Loucy (cell line): ENCODE measurements around the gene CPNE2.

Experiments
- H2AFZ ChIP-seq: fragments of 200-600 bp; sonication (generic); 2 replicates; pipeline ENCODE4 v1.6.0; 2016; ENCODE audit warnings: antibody characterized with exemption, mild to moderate bottlenecking, low read length, moderate library complexity
- H3F3A ChIP-seq: fragments of 200-600 bp; 2 replicates; pipeline ENCODE4 v1.6.0; 2016; ENCODE audit warnings: antibody characterized with exemption, low read depth, mild to moderate bottlenecking
- H3K27me3 ChIP-seq: fragments of 200-600 bp; sonication (generic); 2 replicates; pipeline ENCODE4 v1.6.1; 2014; ENCODE audit warnings: low read length, mild to moderate bottlenecking; ENCODE audit not compliant: insufficient read depth, poor library complexity, severe bottlenecking
- H3K36me3 ChIP-seq: fragments of 200-600 bp; sonication (generic); 2 replicates; pipeline ENCODE4 v1.6.1; 2016; ENCODE audit warnings: low read length; ENCODE audit not compliant: insufficient read depth
- H3K4me1 ChIP-seq: fragments of 200-600 bp; sonication (generic); 2 replicates; pipeline ENCODE4 v1.5.1; 2014; ENCODE audit warnings: low read length, mild to moderate bottlenecking; ENCODE audit not compliant: insufficient read depth, poor library complexity, severe bottlenecking
- H3K4me2 ChIP-seq: fragments of 200-600 bp; sonication (generic); 2 replicates; pipeline ENCODE4 v1.6.0; 2014; ENCODE audit warnings: antibody characterized with exemption, low read length, low read depth, mild to moderate bottlenecking; ENCODE audit not compliant: poor library complexity, severe bottlenecking
- H3K4me3 ChIP-seq: fragments of 200-600 bp; sonication (generic); 2 replicates; pipeline ENCODE4 v1.5.1; 2014; ENCODE audit warnings: low read length, mild to moderate bottlenecking, mixed read lengths; ENCODE audit not compliant: poor library complexity, severe bottlenecking
- H3K79me2 ChIP-seq: fragments of 200-600 bp; sonication (generic); 2 replicates; pipeline ENCODE4 v1.6.1; 2014; ENCODE audit warnings: low read length; ENCODE audit not compliant: insufficient read depth
- H3K9ac ChIP-seq: fragments of 200-600 bp; sonication (generic); 2 replicates; pipeline ENCODE4 v1.6.0; 2014; ENCODE audit warnings: mild to moderate bottlenecking, low read depth, low read length, moderate library complexity; ENCODE audit not compliant: poor library complexity, severe bottlenecking
- H3K9me2 ChIP-seq: fragments of 200-600 bp; sonication (generic); replicated peaks from 2 replicates; pipeline ENCODE4 v1.6.1; 2016; ENCODE audit warnings: low read depth, low read length, mixed read lengths
- H3K9me3 ChIP-seq: fragments of 200-600 bp; sonication (generic); 2 replicates; pipeline ENCODE4 v1.6.1; 2014; ENCODE audit warnings: mild to moderate bottlenecking, antibody characterized with exemption, low read length, low read depth; ENCODE audit not compliant: insufficient read depth
- H4K20me1 ChIP-seq: fragments of 200-600 bp; sonication (generic); 2 replicates; pipeline ENCODE4 v1.6.0; 2014; ENCODE audit warnings: antibody characterized with exemption, low read length, mild to moderate bottlenecking; ENCODE audit not compliant: insufficient read depth, poor library complexity, severe bottlenecking
- CTCF ChIP-seq: fragments of 200-600 bp; sonication (generic); conservative IDR thresholded peaks from 2 replicates; pipeline ENCODE4 v1.5.1; 2014; ENCODE audit warnings: mild to moderate bottlenecking, antibody characterized with exemption, low read length
- EZH2phosphoT487 ChIP-seq: fragments of 200-600 bp; IDR thresholded peaks from 2 replicates; pipeline ENCODE4 v1.6.1; 2018; ENCODE audit warnings: antibody characterized with exemption, mild to moderate bottlenecking, moderate library complexity, borderline replicate concordance

CPNE2 gene

GRCh38 chr16:57134982-57135381 lies 42.6 kb downstream of the CPNE2 start:
- no peak overlapping the region for H2AFZ ChIP-seq
- peaks cover 7% of the 10 kb centered on the region; the same call in 1 of the 2 replicates for H3K36me3 ChIP-seq
- no peaks in the 10 kb centered on the region for H3K27me3 ChIP-seq
- no peaks in the 10 kb centered on the region for H3K79me2 ChIP-seq
- H3K9ac ChIP-seq = peak overlapping the region; percentile 42
- peak overlapping the region; percentile 66 for H3K4me2 ChIP-seq
- peak overlapping the region; percentile 50 for H3K4me3 ChIP-seq
- TF ChIP-seq CTCF (no peak), EZH2phosphoT487 (no peak)
- H3F3A ChIP-seq = no peaks in the 10 kb centered on the region
- no peaks in the 10 kb centered on the region for H4K20me1 ChIP-seq
- H3K9me2 ChIP-seq = no peaks in the 10 kb centered on the region
- no peaks in the 10 kb centered on the region for H3K9me3 ChIP-seq
- peaks cover 49% of the 10 kb centered on the region for H3K4me1 ChIP-seq

GRCh38 chr16:57137043-57137442 lies 44.7 kb downstream of the CPNE2 start:
- H3K4me2 ChIP-seq = no peak overlapping the region
- no peak overlapping the region for H2AFZ ChIP-seq
- no peaks in the 10 kb centered on the region for H3K9me2 ChIP-seq
- no peaks in the 10 kb centered on the region for H3K79me2 ChIP-seq
- H3K9me3 ChIP-seq = no peaks in the 10 kb centered on the region
- H3K4me1 ChIP-seq = peaks cover 54% of the 10 kb centered on the region
- no peaks in the 10 kb centered on the region for H4K20me1 ChIP-seq
- H3F3A ChIP-seq = peaks cover 3% of the 10 kb centered on the region
- peaks cover 7% of the 10 kb centered on the region; the same call in 1 of the 2 replicates for H3K36me3 ChIP-seq
- no peaks in the 10 kb centered on the region for H3K27me3 ChIP-seq
- no peak overlapping the region for H3K4me3 ChIP-seq
- no peak for TF ChIP-seq EZH2phosphoT487
- TF ChIP-seq CTCF = no peak
- H3K9ac ChIP-seq = no peak overlapping the region

- no peak overlapping the region for H3K9ac ChIP-seq
- peaks cover 7% of the 10 kb centered on the region; the same call in 1 of the 2 replicates for H3K36me3 ChIP-seq
- no peaks in the 10 kb centered on the region for H3K9me2 ChIP-seq
- H3K4me3 ChIP-seq = no peak overlapping the region
- H3K9me3 ChIP-seq = no peaks in the 10 kb centered on the region
- no peaks in the 10 kb centered on the region for H3K27me3 ChIP-seq
- no peaks in the 10 kb centered on the region for H4K20me1 ChIP-seq
- H3K4me1 ChIP-seq = peaks cover 54% of the 10 kb centered on the region
- TF ChIP-seq CTCF (no peak), EZH2phosphoT487 (no peak)
- H3K79me2 ChIP-seq = no peaks in the 10 kb centered on the region
- H3K4me2 ChIP-seq = no peak overlapping the region
- no peak overlapping the region for H2AFZ ChIP-seq
- peaks cover 9% of the 10 kb centered on the region for H3F3A ChIP-seq
These were observed 45.3 kb downstream of the CPNE2 start for GRCh38 chr16:57137566-57138273.
